Myocyte (in vitro differentiated cells): Measurements from ENCODE around the gene PRIMPOL. TPM values are rescaled to one million over a fixed set of nuclear protein-coding genes. Genes with fewer than 3 reads are reported as not detected.

ENCODE experiments used
- total RNA-seq: library from RNA; depleted of rRNA; stranded (reverse); fragments of >200 nt; gene quantifications from 2 replicates; pipeline ENCODE4 v1.2.3, GENCODE V29; 2014

The PRIMPOL gene
- total RNA-seq, 1 donor from 2014 or later, result 17.6 TPM

Other genes with a start within 250 kb of the PRIMPOL start
- gene IRF2, start 175.2 kb upstream of the PRIMPOL start, total RNA-seq, result 16.3 and 19.1 TPM in 2 replicates
- gene CASP3, start 291 bp upstream of the PRIMPOL start, total RNA-seq, result 106 and 122 TPM in 2 replicates
- 18.1 and 18.4 TPM in 2 replicates for gene CENPU, start 84.4 kb downstream of the PRIMPOL start, total RNA-seq
- 155 and 236 TPM in 2 replicates for gene ACSL1, start 176.2 kb downstream of the PRIMPOL start, total RNA-seq